Esophagus muscularis mucosa (tissue), 4 donors: ENCODE measurements around the gene CDC34.

Experiments used
- CTCF ChIP-seq, 3 experiments: fragments of 200-600 bp in 2 of 3; fragments of 450-650 bp in 1 of 3; sonication (generic) in 2 of 3; IDR thresholded peaks; one replicate each; pipeline ENCODE4 v1.5.1; 2017 to 2019; ENCODE audit warnings: antibody characterized with exemption in 3 of 3, mild to moderate bottlenecking in 2 of 3, moderate library complexity in 1 of 3
- EP300 ChIP-seq: sonication (generic); formaldehyde crosslinking; IDR thresholded peaks from one replicate; pipeline ENCODE4 v1.6.1; 2017; ENCODE audit warnings: antibody characterized with exemption
- POLR2A ChIP-seq: fragments of 450-650 bp; IDR thresholded peaks from one replicate; pipeline ENCODE4 v1.6.1; 2017; ENCODE audit warnings: antibody characterized with exemption, moderate library complexity, mild to moderate bottlenecking, low read depth

- TF ChIP-seq CTCF (IDR thresholded peaks at IDR 0.05) (no peak), POLR2A (no peak), EP300 (no peak)
These were observed 35.3 kb downstream of the CDC34 start for GRCh38 chr19:566844-567243.
